ENCODE results near the gene DCP1A. TPM values are rescaled to one million over a fixed set of nuclear protein-coding genes. Genes with fewer than 3 reads are reported as not detected.

The DCP1A gene
- total RNA-seq, 1 experiment from 2014 or later: 13.8 TPM

DNA sequence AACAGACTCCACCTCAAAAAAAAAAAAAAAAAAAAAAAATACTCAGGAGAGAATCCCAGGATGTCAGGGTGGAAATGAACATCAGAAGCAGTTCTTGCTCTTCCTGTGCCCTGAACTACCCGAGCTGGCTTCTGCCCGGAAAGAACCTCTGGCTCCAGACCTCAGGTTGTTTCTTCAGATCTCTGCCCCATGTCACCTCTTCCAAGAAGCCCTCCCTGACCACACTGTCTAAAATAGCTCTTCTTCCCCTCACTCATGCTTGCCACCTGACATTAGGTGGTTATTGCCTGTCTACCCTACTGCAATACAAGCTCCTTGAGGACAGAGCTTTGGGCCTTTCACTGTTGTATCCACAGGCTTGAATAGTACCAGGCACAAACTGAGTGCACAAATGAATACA is 99.7 kb downstream of the DCP1A start:
- no peak for DNase-seq (ENCODE audit: low spot score)

- no peak for DNase-seq (ENCODE audit: low spot score)
Measured at GRCh38 chr3:53244271-53244670, 103.1 kb downstream of the DCP1A start.

DNA sequence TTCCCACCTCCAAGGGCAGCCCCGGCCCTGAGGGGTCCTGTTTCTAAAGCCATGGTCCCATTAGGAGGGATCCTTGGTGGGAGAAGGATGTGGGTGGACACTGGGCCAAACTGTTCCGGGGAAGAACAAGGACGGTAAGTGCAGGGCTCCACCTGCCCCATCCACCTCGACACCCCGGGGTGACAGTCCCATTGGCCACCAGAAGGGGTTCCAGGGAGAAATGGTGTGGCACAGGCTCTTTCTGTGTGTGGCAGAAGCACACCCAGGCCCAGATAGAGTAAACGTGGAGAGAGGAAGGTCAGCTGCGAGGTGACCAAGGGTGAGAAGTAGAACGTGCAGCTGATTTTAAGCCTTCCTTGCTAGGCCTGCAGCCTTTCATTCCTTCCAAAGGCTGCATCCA is 103.6 kb downstream of the DCP1A start:
- no peak for DNase-seq (ENCODE audit: low spot score)

DNA sequence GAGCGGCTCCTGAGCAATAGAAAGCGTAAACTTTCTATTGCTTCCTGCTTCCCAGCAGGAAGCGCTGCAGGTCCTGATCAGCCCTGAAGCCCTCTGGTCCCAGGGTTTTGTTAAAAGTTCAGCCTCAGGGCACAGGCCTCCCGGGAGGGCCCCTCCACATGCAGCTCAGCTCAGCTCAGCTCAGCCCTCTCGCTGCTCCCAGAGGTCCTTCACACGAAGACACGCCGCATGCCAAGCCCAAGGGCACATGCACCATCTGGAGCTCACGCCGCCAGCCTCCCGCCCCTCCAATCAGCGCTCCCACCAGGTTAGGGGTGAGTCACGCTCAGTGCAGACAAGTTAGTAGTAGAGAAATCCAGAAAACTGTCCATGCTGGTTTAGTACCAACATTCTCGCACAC is 104.2 kb downstream of the DCP1A start:
- no peak for DNase-seq (ENCODE audit: low spot score)

DNA sequence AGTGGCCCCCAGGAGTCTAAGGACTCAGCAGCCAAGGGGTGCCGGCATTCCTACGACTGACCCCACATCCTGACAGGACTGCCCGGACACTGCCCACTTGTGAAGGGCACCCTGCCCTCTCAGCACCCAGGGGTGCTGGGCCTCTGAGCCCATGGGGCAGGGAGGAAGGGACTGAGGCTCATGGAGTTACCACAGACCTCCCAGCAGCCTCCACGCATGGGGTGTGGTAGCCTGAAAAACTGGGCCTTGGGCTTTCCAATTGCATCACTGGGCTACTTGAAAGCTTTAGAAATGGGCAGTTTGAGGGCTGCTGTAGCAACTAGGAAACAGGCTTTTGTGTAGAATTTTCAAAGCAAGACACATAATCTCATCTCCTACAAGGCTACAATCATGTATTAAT is 104.7 kb downstream of the DCP1A start:
- DNase-seq (ENCODE audit: low spot score): no peak

GRCh38 chr3:53242155-53242554 is 105.2 kb downstream of the DCP1A start:
- DNase-seq (ENCODE audit: low spot score): no peak

DNA sequence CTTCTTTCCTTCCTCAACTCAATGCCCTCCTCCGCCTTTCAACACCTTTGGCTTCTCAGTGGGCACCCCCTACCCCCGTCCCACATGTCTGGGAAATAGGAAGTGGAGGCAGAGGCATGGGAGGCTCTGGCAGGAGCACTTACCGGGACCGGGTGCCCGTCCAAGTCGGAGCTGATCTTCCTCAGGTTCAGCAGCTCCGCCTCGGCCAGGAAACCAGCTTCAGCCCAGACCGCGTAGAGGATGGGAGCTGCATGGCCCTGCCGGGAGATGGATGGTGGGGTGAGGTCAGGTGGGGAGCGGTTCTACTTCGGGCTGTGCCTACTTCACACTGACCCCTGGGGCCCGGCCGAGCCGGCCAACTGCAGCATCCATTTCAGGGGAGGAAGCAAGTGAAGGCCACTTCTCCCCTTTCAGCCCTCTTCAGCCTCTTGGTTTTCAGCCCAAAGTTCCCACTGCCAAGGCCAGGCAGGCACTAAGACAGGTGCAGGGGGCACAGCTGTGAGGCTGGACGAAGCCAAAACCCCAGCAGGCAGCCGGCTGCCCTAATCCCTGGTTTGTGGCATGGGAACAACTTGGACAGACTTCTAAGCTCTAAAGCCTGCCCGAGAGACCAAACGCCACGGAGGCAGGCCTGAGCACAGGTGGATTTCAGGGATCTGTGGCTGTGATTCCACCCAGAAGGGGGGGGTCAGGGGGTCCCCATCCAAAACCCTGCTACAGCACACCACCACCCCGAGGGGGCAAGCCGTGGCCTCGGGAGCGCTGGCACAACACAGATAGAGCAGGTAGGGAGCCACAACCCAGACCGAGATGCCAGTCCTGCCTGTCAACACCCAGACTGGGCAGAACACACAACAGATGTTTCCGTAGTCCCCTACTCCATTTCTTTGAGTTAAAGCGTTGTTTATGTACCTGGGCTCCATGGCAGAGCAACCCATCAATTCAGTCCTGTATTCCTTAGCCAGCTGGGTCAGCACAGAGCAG is 106.1 kb downstream of the DCP1A start:
- DNase-seq (ENCODE audit: low spot score): no peak

GRCh38 chr3:53239800-53240199 is 107.5 kb downstream of the DCP1A start:
- no peak for DNase-seq (ENCODE audit: low spot score)

DNA sequence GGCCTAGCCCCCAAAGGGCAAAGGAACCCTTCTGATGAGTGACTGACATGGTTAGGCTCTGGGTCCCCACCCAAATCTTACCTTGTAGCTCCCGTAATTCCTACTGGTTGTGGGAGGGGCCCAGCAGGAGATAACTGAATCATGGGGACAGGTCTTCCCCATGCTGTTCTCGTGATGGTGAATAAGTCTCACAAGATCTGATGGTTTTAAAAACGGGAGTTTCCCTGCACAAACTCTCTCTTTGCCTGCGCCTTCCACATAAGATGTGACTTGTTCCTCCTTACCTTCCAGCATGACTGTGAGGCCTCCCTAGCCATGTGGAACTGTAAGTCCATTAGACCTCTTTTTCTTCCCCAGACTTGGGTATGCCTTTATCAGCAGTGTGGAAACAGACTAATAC is 108.5 kb downstream of the DCP1A start:
- DNase-seq (ENCODE audit: low spot score): peak; percentile 67

DNA sequence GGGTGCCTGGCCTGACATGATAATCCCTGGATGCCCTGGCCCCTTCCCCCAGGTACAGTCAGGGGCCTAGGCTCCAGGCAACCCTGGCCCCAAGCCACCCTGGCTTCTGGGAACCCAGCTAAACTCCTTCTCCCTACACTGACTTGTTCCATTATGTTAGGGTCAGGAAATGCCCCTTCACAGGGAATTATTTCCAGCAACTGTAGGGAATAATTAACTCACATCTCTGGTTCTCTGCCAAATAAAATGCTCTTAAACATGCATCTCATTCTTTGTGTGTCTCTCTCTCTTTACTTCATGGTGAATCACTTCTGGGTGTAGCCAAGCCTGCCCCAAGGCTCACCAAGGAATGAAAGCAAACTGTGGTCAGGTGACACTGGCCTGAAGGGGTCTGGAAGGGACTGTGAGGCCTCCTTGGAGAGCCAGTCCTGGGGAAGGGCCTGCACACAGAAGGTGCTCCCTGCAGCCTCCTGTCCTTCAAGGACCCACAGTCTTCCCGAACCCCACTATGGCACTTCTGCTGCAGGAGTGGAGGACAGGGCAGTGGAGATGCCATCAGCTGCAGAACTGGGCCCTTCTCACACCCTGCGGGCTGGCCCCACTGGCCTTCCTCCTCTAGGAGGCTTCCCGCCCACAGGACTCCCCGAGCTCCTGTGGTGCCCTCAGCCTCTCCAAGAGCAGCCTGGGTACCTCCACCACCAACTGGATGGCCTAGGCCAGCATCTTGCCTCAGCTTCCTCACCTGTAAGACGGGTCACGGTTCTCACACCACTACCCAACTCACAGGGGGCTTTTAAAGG is 109.1 kb downstream of the DCP1A start:
- peak; percentile 97 for DNase-seq (ENCODE audit: low spot score)

- DNase-seq (ENCODE audit: low spot score): peak; percentile 85
Measured at GRCh38 chr3:53236112-53236841, 111.1 kb downstream of the DCP1A start.

- DNase-seq (ENCODE audit: low spot score): no peak
Measured at GRCh38 chr3:53235545-53235944, 111.8 kb downstream of the DCP1A start.

GRCh38 chr3:53234841-53235232 is 112.5 kb downstream of the DCP1A start:
- no peak for DNase-seq (ENCODE audit: low spot score)

DNA sequence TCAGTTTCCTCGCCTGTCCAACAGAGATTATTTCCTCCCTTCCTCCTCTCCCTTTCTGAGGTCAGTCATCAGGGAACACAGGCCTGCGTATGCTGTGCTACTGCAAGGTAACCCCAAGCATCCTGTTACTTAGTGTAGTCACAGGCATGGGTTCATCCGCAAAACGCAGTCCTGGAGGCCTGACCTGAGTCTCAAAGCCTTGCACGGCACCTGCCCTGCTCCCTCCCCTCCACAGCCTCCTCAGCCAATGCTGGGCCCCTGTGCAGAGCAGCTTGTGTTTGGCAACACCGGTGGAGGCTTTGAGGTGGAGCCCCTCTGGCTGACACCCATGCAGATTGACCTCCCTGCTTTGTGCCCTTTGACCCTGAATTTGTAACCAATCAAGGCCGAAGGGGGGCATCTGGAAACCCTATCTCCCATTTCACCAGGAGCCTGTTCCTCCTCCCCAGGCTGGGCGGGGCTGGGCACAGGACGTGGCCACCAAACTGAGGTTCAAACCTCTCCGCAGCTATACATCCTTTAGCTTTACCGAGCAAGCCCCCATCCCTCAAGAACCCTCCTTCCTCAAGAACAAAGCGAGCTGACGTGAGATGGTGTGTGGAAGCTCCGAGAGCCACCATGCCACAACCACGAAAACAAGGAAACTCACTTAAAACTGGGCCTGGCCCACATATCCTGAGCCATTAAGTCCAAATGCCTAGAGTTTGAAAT is 113.1 kb downstream of the DCP1A start:
- DNase-seq (ENCODE audit: low spot score): no peak

Other genes with a start within 250 kb of the DCP1A start
- 27.0 and 33.6 TPM in 2 replicates for gene RFT1, start 217.1 kb downstream of the DCP1A start, total RNA-seq (2014; rRNA removed; shearing (Covaris generic))
- gene PRKCD, start 186.3 kb downstream of the DCP1A start, total RNA-seq (2014; rRNA removed; shearing (Covaris generic)): 2.5 and 3.4 TPM in 2 replicates
- 406 and 438 TPM in 2 replicates for gene TKT, start 91.5 kb downstream of the DCP1A start, total RNA-seq (2014; rRNA removed; shearing (Covaris generic))
- 0.05 TPM in 1 of 2 replicates, not detected in the other for gene CACNA1D, start 147.1 kb upstream of the DCP1A start, total RNA-seq (2014; rRNA removed; shearing (Covaris generic))

All from A172 (cell line).